Activated CD4-positive, CD25-positive, alpha-beta regulatory T cell treated with anti-CD3 and anti-CD28 coated beads, Interleukin-2, amount 50 U/mL, for 24 hours (primary cell): ENCODE measurements around the gene ABR.

ENCODE experiments used
- ATAC-seq, 2 donors: fragments of 150-1000 bp; cut with Tn5 transposase; one replicate each; pipeline ENCODE4 v1.10.0; 2021; ENCODE audit warnings: mild to moderate bottlenecking in 1 of 2, moderate library complexity in 1 of 2

Gene ABR

DNA sequence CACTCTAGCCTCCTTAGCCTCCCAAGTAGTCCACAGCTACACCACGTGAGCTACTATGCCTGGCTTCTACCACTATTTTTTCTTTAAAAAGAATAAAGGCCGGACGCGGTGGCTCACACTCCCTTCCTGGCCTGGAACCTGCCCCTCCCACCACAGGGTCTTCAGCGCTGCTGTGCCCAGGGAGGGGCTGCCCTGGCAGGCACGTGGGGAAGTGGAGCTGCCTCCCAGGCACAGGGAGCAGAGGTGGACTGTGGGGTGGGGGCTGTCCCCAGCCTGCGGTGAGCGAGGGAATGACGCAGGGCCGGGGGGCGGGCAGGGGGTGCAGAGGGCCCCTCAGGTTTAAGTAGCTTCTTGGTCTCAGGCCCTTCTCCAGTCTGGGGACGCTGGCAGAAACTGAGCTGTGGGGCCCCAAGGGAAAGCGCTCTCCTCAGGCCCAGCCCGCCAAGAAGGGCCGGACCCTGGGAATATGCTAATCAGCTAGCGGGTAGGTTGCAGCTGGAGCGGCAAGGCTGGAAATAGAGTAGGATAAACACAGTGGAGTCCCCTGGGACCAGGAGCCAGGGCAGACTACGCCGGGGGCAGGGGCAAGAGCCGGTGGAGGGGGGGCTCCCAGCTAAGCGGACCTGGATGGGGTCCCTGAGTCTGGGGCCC is 136.1 kb downstream of the ABR start:
- no peak for ATAC-seq

DNA sequence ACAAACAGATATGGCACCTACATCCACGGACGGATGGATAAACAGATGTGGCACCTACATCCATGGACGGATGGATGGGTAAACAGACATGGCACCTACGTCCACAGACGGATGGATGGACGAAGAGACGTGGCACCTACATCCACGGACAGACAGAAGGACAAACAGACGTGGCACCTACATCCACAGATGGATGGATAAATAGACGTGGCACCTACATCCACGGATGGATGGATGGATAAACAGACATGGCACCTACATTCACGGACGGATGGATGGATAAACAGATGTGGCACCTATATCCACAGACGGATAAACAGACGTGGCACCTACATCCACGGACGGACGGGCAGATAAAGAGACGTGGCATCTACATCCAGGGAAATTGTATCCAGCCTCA is 137.3 kb downstream of the ABR start:
- ATAC-seq, result no peak

DNA sequence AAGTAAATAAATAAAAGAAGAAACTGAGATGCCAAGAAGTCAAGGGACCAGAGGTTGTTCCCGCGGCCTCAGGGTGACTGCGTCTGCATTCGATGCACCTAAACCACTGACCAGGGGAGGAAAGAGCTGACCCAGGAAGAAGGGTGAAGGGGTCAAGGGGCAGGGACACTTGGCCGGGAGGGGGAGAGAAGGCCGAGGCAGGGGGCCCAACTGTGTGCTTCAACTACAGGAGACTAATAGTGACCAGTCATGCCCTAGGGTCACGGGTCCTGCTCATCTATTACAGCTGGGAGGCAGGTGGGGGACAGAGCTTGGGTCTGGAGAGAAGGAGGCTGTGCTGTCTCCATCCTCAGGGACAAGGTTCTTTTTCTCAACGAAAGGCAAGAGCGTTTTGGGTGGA is 138.0 kb downstream of the ABR start:
- ATAC-seq, result no peak

DNA sequence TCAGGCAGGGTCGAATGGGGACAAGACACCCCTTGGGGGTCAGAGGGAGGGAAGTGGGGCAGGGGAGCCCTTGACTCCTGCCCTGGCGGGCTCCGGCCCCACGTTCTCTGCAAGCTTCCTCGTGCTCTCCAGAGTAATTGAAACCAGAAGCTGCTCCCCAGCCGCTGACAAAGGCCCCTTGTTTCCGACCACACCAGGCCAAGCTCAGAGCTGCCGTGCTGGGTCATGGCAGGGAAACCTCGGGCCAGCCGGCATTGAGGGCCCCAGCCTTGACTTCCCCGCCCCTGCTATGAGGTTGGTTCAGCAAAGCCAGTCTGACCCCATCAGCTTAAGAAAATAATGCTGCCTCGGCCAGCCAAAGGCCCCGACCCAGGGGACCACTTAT is 139.6 kb downstream of the ABR start:
- ATAC-seq, result no peak

DNA sequence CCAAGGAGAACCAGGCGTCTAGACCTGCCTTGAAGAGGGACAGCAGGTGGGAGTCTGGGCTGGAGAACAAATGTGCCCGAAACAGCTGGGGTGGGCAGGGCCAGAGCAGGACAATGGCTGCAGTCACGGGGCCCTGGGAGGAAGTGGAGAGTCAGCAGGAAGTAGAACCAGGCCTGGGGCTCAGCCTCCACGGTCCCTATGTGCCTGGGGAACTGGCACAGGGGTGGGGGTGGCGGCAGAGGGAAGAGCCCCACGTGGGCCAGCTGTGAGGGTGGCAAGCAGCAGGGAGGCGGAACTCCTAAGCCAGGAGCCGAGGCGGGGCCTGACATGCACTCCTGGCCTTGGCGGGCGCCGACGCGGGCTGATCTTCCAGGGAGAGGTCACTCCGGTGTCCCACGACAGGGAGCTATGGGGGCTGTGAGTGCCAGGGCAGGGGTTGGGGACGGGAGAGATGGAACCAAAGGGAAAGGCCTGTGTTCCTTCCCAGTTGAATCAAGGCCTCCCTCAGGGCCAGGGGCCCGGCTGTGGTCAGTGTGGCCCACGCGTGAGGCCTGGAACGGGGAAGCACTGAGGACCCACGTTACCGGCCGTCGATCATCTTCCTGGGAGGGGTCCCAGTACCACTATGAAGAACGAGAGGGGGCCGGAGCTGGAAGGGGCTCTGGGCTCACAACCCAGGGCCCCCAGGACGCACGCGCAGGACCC is 140.1 kb downstream of the ABR start:
- ATAC-seq, result no peak

- no peak for ATAC-seq
These were observed 140.7 kb downstream of the ABR start for GRCh38 chr17:1039123-1039507.

GRCh38 chr17:1038459-1039122 is 141.2 kb downstream of the ABR start:
- ATAC-seq, result no peak

- ATAC-seq, result no peak
These were observed 142.4 kb downstream of the ABR start for GRCh38 chr17:1037238-1037879.

GRCh38 chr17:1036845-1037237 is 142.9 kb downstream of the ABR start:
- no peak for ATAC-seq

- no peak for ATAC-seq
These were observed 143.5 kb downstream of the ABR start for GRCh38 chr17:1036171-1036844.

GRCh38 chr17:1035546-1036170 is 144.1 kb downstream of the ABR start:
- ATAC-seq, result no peak

GRCh38 chr17:1034652-1035210 is 145.1 kb downstream of the ABR start:
- no peak for ATAC-seq

GRCh38 chr17:1033503-1033902 is 146.3 kb downstream of the ABR start:
- no peak for ATAC-seq

GRCh38 chr17:1032391-1032790 is 147.4 kb downstream of the ABR start:
- no peak for ATAC-seq

- ATAC-seq, result no peak
These were observed 148.1 kb downstream of the ABR start for GRCh38 chr17:1031711-1032110.

DNA sequence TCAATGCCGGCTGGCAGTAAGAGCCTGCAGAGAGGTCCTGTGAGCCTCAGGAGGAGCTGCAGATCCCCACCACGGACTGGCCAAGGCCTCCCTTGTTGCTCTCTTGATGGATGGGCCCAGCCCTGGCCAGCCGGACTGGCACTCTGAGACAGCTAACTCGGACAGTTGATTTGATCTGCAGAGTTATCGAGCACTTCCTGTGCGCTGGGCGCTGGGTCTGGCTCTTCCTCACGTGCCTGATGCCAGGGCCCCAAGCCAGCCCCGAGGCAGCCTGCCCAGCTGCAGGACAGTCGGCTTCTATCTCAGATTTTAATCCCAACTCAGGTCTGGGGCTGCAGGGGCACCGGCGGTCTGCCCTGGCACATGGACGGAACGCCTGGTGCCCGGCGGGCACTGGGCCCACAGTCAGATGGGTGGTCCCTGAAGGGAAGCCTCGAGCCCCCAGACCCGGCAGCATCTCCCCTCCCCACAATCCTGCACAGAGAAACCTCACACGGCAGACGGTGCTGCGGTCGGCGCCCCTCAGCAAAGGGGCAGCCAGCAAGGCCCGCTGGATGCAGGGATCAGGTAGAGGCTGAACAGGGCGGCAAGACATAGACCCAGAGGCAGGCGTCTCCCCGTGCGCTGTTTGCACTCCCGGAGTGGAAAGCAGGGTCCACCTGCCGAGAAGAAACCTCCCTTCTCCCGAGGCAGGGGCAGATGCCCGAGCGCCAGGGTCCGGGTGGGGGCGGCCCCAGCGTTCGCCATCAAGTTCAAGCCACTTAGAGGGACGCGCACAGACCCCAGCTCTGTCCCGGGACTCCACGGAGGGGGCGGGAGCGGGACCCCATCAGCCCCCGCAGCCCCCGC is 148.9 kb downstream of the ABR start:
- no peak for ATAC-seq

- no peak for ATAC-seq
These were observed 149.7 kb downstream of the ABR start for GRCh38 chr17:1029922-1030644.

- ATAC-seq, result no peak
These were observed 150.4 kb downstream of the ABR start for GRCh38 chr17:1029196-1029921.

- no peak for ATAC-seq
These were observed 152.7 kb downstream of the ABR start for GRCh38 chr17:1027044-1027443.

- ATAC-seq, result no peak
These were observed 153.2 kb downstream of the ABR start for GRCh38 chr17:1026599-1026975.
